ENCODE data around the gene PFDN5. TPM values are rescaled to one million over a fixed set of nuclear protein-coding genes. Genes with fewer than 3 reads are reported as not detected.
A peak's percentile ranks its signal among the peaks of the same experiment; 100 is the strongest.

The PFDN5 gene
- total RNA-seq, 2 experiments from 2014 or later: 264 to 348 TPM

DNA sequence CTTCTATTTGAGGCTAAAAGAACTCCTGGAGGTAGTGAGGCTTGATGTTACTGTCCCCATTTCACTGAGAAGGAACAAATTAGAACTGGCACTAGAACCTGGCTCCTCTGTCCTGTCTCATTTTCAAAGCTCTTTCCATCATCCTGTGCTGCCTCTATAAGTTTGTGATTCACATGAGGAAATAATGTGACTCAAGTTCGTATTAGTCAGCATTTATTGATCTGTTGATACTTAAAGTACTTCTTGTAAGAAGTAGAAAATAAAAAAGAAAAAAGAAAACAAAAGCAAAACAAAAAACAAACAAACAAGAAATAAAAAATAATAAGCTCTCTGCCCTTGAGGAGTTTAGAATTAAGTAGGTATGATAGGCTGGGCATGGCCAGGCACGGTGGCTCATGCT, 29.6 kb upstream of the PFDN5 start:
- no peak overlapping the region for H3K27ac ChIP-seq (ENCODE audit: low read depth, low read length, poor library complexity, severe bottlenecking)
- TF ChIP-seq, protein P1, sequence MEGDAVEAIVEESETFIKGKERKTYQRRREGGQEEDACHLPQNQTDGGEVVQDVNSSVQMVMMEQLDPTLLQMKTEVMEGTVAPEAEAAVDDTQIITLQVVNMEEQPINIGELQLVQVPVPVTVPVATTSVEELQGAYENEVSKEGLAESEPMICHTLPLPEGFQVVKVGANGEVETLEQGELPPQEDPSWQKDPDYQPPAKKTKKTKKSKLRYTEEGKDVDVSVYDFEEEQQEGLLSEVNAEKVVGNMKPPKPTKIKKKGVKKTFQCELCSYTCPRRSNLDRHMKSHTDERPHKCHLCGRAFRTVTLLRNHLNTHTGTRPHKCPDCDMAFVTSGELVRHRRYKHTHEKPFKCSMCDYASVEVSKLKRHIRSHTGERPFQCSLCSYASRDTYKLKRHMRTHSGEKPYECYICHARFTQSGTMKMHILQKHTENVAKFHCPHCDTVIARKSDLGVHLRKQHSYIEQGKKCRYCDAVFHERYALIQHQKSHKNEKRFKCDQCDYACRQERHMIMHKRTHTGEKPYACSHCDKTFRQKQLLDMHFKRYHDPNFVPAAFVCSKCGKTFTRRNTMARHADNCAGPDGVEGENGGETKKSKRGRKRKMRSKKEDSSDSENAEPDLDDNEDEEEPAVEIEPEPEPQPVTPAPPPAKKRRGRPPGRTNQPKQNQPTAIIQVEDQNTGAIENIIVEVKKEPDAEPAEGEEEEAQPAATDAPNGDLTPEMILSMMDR (conservative IDR thresholded peaks at IDR 0.05; ENCODE audit: low read length): no peak
- TF ChIP-seq EZH2phosphoT487 (IDR thresholded peaks at IDR 0.05; ENCODE audit: borderline replicate concordance, low read depth, low read length): no peak
- H3K4me2 ChIP-seq (ENCODE audit: low read length): no peak overlapping the region
- peaks cover 26% of the 10 kb centered on the region for H3K36me3 ChIP-seq (ENCODE audit: insufficient read depth, low read length)
- CTCF ChIA-PET (ENCODE audit: unreplicated experiment): interaction anchor here (7.1 kb wide), 1 partner anchor 53 kb away, joined by 80 read pairs; no protein-coding TSS in a partner anchor
- no TSS peak for BruUV-seq (replicated peaks)
- POLR2A ChIA-PET: interaction anchor here (0.6 to 3.0 kb wide), 6 partner anchors 9 to 79 kb away, joined by 3 to 20 read pairs (median 4); no protein-coding TSS in a partner anchor
- no peak overlapping the region for H2AFZ ChIP-seq (ENCODE audit: low read length)
- intact Hi-C loops (cut with micrococcal nuclease; ENCODE audit: unreplicated experiment): no loop called here
- H3K79me2 ChIP-seq (ENCODE audit: insufficient read depth, low read depth, low read length): peaks cover 27% of the 10 kb centered on the region
- peaks cover 30% of the 10 kb centered on the region for H3K4me1 ChIP-seq (ENCODE audit: insufficient read depth, low read length, poor library complexity, severe bottlenecking)
- H3K9me3 ChIP-seq (ENCODE audit: low read length): no peaks in the 10 kb centered on the region
- no peaks in the 10 kb centered on the region for H3K9me2 ChIP-seq (ENCODE audit: insufficient read depth, low read length)
- H4K20me1 ChIP-seq (ENCODE audit: insufficient read depth, low read length): no peaks in the 10 kb centered on the region; the same call in 1 of the 2 replicates
- no peak overlapping the region for H3K4me3 ChIP-seq (ENCODE audit: low read depth, low read length, poor library complexity, severe bottlenecking)
- no peak for DNase-seq (ENCODE audit: low spot score)

DNA sequence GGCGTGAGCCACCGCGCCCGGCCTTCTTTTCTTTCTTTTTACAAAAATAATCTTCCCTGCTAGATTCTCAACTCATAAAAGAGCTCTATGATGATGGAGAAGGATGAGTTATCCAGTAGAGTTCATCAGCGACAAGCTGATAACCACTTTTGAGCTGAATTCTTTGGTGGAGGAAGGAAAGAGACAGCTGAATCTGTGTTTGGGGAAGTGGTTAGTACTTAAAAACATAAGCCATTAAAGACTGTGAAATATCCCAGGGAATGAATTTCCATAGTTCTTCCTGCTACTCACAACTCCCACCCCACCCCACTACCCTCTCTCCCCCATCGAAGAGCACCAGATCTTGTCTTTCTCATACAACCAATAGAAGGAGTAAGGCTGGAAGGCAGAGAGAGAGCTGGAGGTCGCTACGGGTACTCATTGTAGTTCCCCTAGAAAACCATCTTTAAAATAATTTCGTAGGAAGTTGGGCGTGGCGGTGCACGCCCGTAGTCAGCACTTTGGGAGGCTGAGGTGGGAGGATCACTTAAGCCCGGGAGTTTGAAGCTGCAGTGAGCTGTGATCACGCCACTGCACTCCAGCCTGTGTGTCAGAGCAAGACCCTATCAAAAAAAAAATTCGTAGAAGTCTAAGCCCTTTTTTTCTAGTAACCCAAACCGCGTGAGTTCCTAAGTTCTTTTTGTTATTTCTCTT, 27.9 kb upstream of the PFDN5 start:
- no peak for TF ChIP-seq EZH2phosphoT487 (IDR thresholded peaks at IDR 0.05; ENCODE audit: borderline replicate concordance, low read depth, low read length)
- TF ChIP-seq, protein P1 (conservative IDR thresholded peaks at IDR 0.05; ENCODE audit: low read length): no peak
- Histone ChIP-seq H3K4me1 (ENCODE audit: insufficient read depth, low read length, poor library complexity, severe bottlenecking) (peaks cover 31% of the 10 kb centered on the region), H3K36me3 (ENCODE audit: insufficient read depth, low read length) (peaks cover 40% of the 10 kb centered on the region), H3K27ac (ENCODE audit: low read depth, low read length, poor library complexity, severe bottlenecking) (peak overlapping the region; percentile 33), H4K20me1 (ENCODE audit: insufficient read depth, low read length) (no peaks in the 10 kb centered on the region; the same call in 1 of the 2 replicates), H3K9me3 (ENCODE audit: low read length) (no peaks in the 10 kb centered on the region), H2AFZ (ENCODE audit: low read length) (peak overlapping the region; percentile 91), H3K4me3 (ENCODE audit: low read depth, low read length, poor library complexity, severe bottlenecking) (peak overlapping the region; percentile 87), H3K9me2 (ENCODE audit: insufficient read depth, low read length) (no peaks in the 10 kb centered on the region), H3K4me2 (ENCODE audit: low read length) (peak overlapping the region; percentile 94), H3K79me2 (ENCODE audit: insufficient read depth, low read depth, low read length) (peaks cover 35% of the 10 kb centered on the region)
- no TSS peak for BruUV-seq (replicated peaks)
- POLR2A ChIA-PET: interaction anchor here (0.6 to 4.6 kb wide), 20 partner anchors 9 to 332 kb away, joined by 3 to 43 read pairs (median 5); partner anchors contain the start of genes ITGB7, PFDN5 and SP1
- intact Hi-C loops (cut with micrococcal nuclease; ENCODE audit: unreplicated experiment): no loop called here
- CTCF ChIA-PET (ENCODE audit: unreplicated experiment): interaction anchor here (0.5 to 7.1 kb wide), 12 partner anchors 8 to 108 kb away, joined by 3 to 80 read pairs (median 4); a partner anchor contains a TSS
- no peak for DNase-seq (ENCODE audit: low spot score)
